GM12891 (cell line): ENCODE results near the gene FZR1.

Experiments used
- DNase-seq: peaks from one replicate; pipeline ENCODE4 v3.0.0; 2011; ENCODE audit warnings: low spot score; ENCODE audit not compliant: insufficient read length
- FAIRE-seq: peaks from 2 replicates; lab custom pipeline; 2011; peaks lifted over from hg19 to GRCh38; lab: Jason Lieb, UNC
- PAX5 ChIP-seq: IDR thresholded peaks from 2 replicates; pipeline ENCODE4 v1.6.1; 2011; ENCODE audit warnings: low read length, moderate library complexity, mild to moderate bottlenecking; ENCODE audit not compliant: insufficient read depth, severe bottlenecking
- POLR2A ChIP-seq: IDR thresholded peaks from 2 replicates; pipeline ENCODE4 v1.6.1; 2011; ENCODE audit warnings: low read depth, low read length, control low read depth
- POLR2AphosphoS5 ChIP-seq: IDR thresholded peaks from 2 replicates; pipeline ENCODE4 v1.6.1; 2011; ENCODE audit warnings: low read depth, low read length, control low read depth
- POU2F2 ChIP-seq: IDR thresholded peaks from 2 replicates; pipeline ENCODE4 v1.6.1; 2011; ENCODE audit warnings: low read depth, mild to moderate bottlenecking, control low read depth, low read length, moderate library complexity
- SPI1 ChIP-seq: IDR thresholded peaks from 2 replicates; pipeline ENCODE4 v1.6.1; 2011; ENCODE audit warnings: low read depth, low read length, control low read depth
- TAF1 ChIP-seq: IDR thresholded peaks from 2 replicates; pipeline ENCODE4 v1.6.1; 2011; ENCODE audit warnings: low read depth, low read length, control low read depth

The FZR1 gene

GRCh38 chr19:3521104-3521445, 15.0 kb downstream of the FZR1 start:
- TF ChIP-seq PAX5: no peak
- TF ChIP-seq POU2F2: no peak
- TF ChIP-seq TAF1: no peak
- TF ChIP-seq POLR2AphosphoS5: no peak
- DNase-seq (no peak), FAIRE-seq (no peak)

- FAIRE-seq (no peak), DNase-seq (no peak)
- TF ChIP-seq SPI1 (no peak), POLR2A (no peak), POLR2AphosphoS5 (no peak), POU2F2 (no peak), PAX5 (no peak), TAF1 (no peak)
These were observed 16.6 kb downstream of the FZR1 start for GRCh38 chr19:3522421-3523360.

- no peak for FAIRE-seq
- no peak for TF ChIP-seq SPI1
- TF ChIP-seq TAF1: no peak
- TF ChIP-seq POU2F2: no peak
- no peak for TF ChIP-seq POLR2A
- no peak for TF ChIP-seq POLR2AphosphoS5
- no peak for TF ChIP-seq PAX5
These were observed 17.4 kb downstream of the FZR1 start for GRCh38 chr19:3523361-3524077.

GRCh38 chr19:3524078-3524842, 18.1 kb downstream of the FZR1 start:
- TF ChIP-seq SPI1 (no peak), POLR2AphosphoS5 (no peak), TAF1 (no peak), POU2F2 (no peak), PAX5 (no peak), POLR2A (no peak)
- DNase-seq (no peak), FAIRE-seq (no peak)

More at GRCh38 chr19:3523361-3524077, 17.4 kb downstream of the FZR1 start:
- no peak for DNase-seq

- no peak for DNase-seq
- TF ChIP-seq POLR2AphosphoS5: no peak
- TF ChIP-seq TAF1: no peak
- TF ChIP-seq POU2F2: no peak
- TF ChIP-seq SPI1: no peak
- TF ChIP-seq POLR2A: no peak
- TF ChIP-seq PAX5: no peak
- FAIRE-seq: no peak
These were observed 18.9 kb downstream of the FZR1 start for GRCh38 chr19:3524904-3525451.

GRCh38 chr19:3526507-3527237, 20.6 kb downstream of the FZR1 start:
- FAIRE-seq (no peak), DNase-seq (no peak)
- TF ChIP-seq PAX5 (no peak), SPI1 (no peak), TAF1 (no peak), POU2F2 (no peak), POLR2AphosphoS5 (no peak), POLR2A (no peak)

- FAIRE-seq (no peak), DNase-seq (no peak)
- no peak for TF ChIP-seq POLR2AphosphoS5
- no peak for TF ChIP-seq POU2F2
- TF ChIP-seq PAX5: no peak
- no peak for TF ChIP-seq TAF1
- TF ChIP-seq SPI1: no peak
- no peak for TF ChIP-seq POLR2A
These were observed 21.3 kb downstream of the FZR1 start for GRCh38 chr19:3527238-3527910.
